Sigmoid colon (tissue), 4 donors: ENCODE data around the gene DDX43.

Experiments used
- POLR2A ChIP-seq, 2 donors: fragments of 450-650 bp; IDR thresholded peaks; one replicate each; pipeline ENCODE4 v1.6.1; 2016; ENCODE audit warnings: antibody characterized with exemption in 2 of 2, mild to moderate bottlenecking in 2 of 2, moderate library complexity in 2 of 2
- POLR2AphosphoS5 ChIP-seq, 4 donors: sonication (generic); formaldehyde crosslinking; IDR thresholded peaks; one replicate each; pipeline ENCODE4 v1.6.1; 2017; ENCODE audit warnings: antibody characterized with exemption in 4 of 4
- TF ChIP-seq, protein P1 (sequence below), 4 experiments: fragments of 450-650 bp in 3 of 4; fragments of 200-600 bp in 1 of 4; IDR thresholded peaks; one replicate each; pipeline ENCODE4 v1.5.1; 2016 to 2019; ENCODE audit warnings: antibody characterized with exemption in 4 of 4, mild to moderate bottlenecking in 3 of 4, moderate library complexity in 2 of 4

- TF ChIP-seq, protein P1, sequence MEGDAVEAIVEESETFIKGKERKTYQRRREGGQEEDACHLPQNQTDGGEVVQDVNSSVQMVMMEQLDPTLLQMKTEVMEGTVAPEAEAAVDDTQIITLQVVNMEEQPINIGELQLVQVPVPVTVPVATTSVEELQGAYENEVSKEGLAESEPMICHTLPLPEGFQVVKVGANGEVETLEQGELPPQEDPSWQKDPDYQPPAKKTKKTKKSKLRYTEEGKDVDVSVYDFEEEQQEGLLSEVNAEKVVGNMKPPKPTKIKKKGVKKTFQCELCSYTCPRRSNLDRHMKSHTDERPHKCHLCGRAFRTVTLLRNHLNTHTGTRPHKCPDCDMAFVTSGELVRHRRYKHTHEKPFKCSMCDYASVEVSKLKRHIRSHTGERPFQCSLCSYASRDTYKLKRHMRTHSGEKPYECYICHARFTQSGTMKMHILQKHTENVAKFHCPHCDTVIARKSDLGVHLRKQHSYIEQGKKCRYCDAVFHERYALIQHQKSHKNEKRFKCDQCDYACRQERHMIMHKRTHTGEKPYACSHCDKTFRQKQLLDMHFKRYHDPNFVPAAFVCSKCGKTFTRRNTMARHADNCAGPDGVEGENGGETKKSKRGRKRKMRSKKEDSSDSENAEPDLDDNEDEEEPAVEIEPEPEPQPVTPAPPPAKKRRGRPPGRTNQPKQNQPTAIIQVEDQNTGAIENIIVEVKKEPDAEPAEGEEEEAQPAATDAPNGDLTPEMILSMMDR (IDR thresholded peaks at IDR 0.05), result no peak
- TF ChIP-seq POLR2AphosphoS5 (IDR thresholded peaks at IDR 0.05) (no peak), POLR2A (IDR thresholded peaks at IDR 0.05) (no peak)
Measured at GRCh38 chr6:73367761-73368355, 26.8 kb upstream of the DDX43 start.
